Neural cell (in vitro differentiated cells): ENCODE results near the gene C1orf21.

ENCODE experiments used
- EP300 ChIP-seq: fragments of 450-650 bp; conservative IDR thresholded peaks from 2 replicates; pipeline ENCODE4 v1.6.1; 2014; ENCODE audit warnings: antibody characterized with exemption, mild to moderate bottlenecking, moderate library complexity; ENCODE audit not compliant: poor library complexity, severe bottlenecking
- EZH2 ChIP-seq: fragments of 200-600, 300-800 bp; shearing (Covaris generic), sonication (generic); IDR thresholded peaks from 2 replicates; pipeline ENCODE4 v1.6.1; 2014; ENCODE audit warnings: antibody characterized with exemption, low read length, borderline replicate concordance, mild to moderate bottlenecking; ENCODE audit not compliant: insufficient read depth, poor library complexity, severe bottlenecking
- POLR2AphosphoS5 ChIP-seq: IDR thresholded peaks from 2 replicates; pipeline ENCODE4 v1.6.1; 2012
- TAF1 ChIP-seq: IDR thresholded peaks from 2 replicates; pipeline ENCODE4 v1.6.1; 2012; ENCODE audit warnings: low read depth
- TF ChIP-seq, protein P1 (sequence below): fragments of 450-650 bp; IDR thresholded peaks from 2 replicates; pipeline ENCODE4 v1.5.1; 2014; ENCODE audit warnings: antibody characterized with exemption, mild to moderate bottlenecking, moderate library complexity; ENCODE audit not compliant: poor library complexity, severe bottlenecking

DNA sequence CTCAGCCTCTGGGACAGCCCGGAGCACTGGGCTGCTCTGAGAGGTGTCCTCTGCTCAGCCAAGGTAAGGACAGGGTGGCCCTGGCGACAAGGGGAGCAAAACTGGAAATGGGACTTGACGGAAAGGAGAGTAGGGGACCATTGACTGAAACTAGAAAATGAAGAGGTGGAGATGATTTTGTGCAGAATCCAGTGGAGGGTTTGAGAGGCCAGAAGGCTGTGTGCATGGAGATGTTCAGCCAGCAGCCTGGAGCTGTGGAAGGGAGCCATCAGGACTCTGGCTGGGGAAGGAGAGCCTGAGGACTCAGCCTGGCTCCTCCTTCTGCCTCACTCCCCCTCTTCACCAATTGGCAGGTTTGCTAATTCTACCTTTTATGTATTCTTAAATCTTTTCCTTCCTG is 253.7 kb downstream of the C1orf21 start:
- TF ChIP-seq, protein P1, sequence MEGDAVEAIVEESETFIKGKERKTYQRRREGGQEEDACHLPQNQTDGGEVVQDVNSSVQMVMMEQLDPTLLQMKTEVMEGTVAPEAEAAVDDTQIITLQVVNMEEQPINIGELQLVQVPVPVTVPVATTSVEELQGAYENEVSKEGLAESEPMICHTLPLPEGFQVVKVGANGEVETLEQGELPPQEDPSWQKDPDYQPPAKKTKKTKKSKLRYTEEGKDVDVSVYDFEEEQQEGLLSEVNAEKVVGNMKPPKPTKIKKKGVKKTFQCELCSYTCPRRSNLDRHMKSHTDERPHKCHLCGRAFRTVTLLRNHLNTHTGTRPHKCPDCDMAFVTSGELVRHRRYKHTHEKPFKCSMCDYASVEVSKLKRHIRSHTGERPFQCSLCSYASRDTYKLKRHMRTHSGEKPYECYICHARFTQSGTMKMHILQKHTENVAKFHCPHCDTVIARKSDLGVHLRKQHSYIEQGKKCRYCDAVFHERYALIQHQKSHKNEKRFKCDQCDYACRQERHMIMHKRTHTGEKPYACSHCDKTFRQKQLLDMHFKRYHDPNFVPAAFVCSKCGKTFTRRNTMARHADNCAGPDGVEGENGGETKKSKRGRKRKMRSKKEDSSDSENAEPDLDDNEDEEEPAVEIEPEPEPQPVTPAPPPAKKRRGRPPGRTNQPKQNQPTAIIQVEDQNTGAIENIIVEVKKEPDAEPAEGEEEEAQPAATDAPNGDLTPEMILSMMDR = no peak
- no peak for TF ChIP-seq EZH2
- no peak for TF ChIP-seq EP300
- no peak for TF ChIP-seq POLR2AphosphoS5
- no peak for TF ChIP-seq TAF1
